AG04450 (cell line): Measurements from ENCODE around the gene EGR1. TPM values are rescaled to one million over a fixed set of nuclear protein-coding genes. Genes with fewer than 3 reads are reported as not detected.

Source experiments
- CTCF ChIA-PET: fragments of 300-600, 350-600 bp; formaldehyde crosslinking; extraction: SDS; loops from one replicate; lab custom pipeline; 2022; ENCODE audit warnings: antibody characterized with exemption, inconsistent platforms; lab: Charles Lee
- POLR2A ChIA-PET: fragments of 350-600 bp; formaldehyde crosslinking; extraction: SDS; loops from one replicate; lab custom pipeline; 2021; ENCODE audit warnings: antibody characterized with exemption, inconsistent platforms; lab: Yijun Ruan, JAX
- DNase-seq: peaks from one replicate; pipeline ENCODE4 v3.0.0-alpha.2; 2011; ENCODE audit warnings: low read depth, low spot score
- H3K27ac ChIP-seq: one replicate; pipeline ENCODE4 v1.5.1; 2012; ENCODE audit warnings: low read depth, low read length, control low read depth
- H3K27me3 ChIP-seq: one replicate; pipeline ENCODE4 v1.6.0; 2012; ENCODE audit warnings: low read length; ENCODE audit not compliant: control insufficient read depth, insufficient read depth
- H3K4me3 ChIP-seq: 2 replicates; pipeline ENCODE4 v1.5.1; 2011; ENCODE audit warnings: mild to moderate bottlenecking, low read depth, low read length, control low read depth
- H3K9me3 ChIP-seq: 2 replicates; pipeline ENCODE4 v1.5.1; 2012; ENCODE audit warnings: low read length; ENCODE audit not compliant: control insufficient read depth, insufficient read depth
- polyA plus RNA-seq: library from polyadenylated mRNA; depleted of rRNA; stranded (reverse); fragments of >200 nt; gene quantifications from 2 replicates; pipeline ENCODE4 v1.2.3, GENCODE V29; 2011
- TF ChIP-seq, protein P1 (sequence below): IDR thresholded peaks from 2 replicates; pipeline ENCODE4 v1.5.1; 2011; ENCODE audit warnings: low read depth, low read length, control low read depth, inconsistent platforms

Gene EGR1
- polyA plus RNA-seq, 1 experiment, result 17.0 TPM

DNA sequence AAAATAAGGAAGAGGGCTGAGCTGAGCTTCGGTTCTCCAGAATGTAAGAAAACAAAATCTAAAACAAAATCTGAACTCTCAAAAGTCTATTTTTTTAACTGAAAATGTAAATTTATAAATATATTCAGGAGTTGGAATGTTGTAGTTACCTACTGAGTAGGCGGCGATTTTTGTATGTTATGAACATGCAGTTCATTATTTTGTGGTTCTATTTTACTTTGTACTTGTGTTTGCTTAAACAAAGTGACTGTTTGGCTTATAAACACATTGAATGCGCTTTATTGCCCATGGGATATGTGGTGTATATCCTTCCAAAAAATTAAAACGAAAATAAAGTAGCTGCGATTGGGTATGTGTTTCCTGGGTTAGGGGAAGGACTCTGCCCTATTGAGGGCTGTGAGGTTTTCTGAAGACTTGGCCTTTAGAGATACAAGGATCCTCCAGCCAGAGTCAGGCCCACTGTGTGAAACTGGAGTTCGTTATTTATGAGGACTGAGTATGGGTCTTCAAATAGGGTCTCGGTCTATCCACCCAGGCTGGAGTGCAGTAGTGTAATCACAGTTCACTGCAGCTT is 3.8 kb downstream of the EGR1 start:
- Histone ChIP-seq H3K9me3 (peaks cover 8% of the 10 kb centered on the region; the same call in 1 of the 2 replicates), H3K27me3 (no peaks in the 10 kb centered on the region), H3K4me3 (0 out of 2 replicates have a peak overlapping the region, but pooled peaks have one; percentile 14), H3K27ac (no peak overlapping the region)
- peak; percentile 67 for DNase-seq
- ChIA-PET POLR2A (no interaction called here), CTCF (no interaction called here)
- TF ChIP-seq, protein P1, sequence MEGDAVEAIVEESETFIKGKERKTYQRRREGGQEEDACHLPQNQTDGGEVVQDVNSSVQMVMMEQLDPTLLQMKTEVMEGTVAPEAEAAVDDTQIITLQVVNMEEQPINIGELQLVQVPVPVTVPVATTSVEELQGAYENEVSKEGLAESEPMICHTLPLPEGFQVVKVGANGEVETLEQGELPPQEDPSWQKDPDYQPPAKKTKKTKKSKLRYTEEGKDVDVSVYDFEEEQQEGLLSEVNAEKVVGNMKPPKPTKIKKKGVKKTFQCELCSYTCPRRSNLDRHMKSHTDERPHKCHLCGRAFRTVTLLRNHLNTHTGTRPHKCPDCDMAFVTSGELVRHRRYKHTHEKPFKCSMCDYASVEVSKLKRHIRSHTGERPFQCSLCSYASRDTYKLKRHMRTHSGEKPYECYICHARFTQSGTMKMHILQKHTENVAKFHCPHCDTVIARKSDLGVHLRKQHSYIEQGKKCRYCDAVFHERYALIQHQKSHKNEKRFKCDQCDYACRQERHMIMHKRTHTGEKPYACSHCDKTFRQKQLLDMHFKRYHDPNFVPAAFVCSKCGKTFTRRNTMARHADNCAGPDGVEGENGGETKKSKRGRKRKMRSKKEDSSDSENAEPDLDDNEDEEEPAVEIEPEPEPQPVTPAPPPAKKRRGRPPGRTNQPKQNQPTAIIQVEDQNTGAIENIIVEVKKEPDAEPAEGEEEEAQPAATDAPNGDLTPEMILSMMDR, result no peak

DNA sequence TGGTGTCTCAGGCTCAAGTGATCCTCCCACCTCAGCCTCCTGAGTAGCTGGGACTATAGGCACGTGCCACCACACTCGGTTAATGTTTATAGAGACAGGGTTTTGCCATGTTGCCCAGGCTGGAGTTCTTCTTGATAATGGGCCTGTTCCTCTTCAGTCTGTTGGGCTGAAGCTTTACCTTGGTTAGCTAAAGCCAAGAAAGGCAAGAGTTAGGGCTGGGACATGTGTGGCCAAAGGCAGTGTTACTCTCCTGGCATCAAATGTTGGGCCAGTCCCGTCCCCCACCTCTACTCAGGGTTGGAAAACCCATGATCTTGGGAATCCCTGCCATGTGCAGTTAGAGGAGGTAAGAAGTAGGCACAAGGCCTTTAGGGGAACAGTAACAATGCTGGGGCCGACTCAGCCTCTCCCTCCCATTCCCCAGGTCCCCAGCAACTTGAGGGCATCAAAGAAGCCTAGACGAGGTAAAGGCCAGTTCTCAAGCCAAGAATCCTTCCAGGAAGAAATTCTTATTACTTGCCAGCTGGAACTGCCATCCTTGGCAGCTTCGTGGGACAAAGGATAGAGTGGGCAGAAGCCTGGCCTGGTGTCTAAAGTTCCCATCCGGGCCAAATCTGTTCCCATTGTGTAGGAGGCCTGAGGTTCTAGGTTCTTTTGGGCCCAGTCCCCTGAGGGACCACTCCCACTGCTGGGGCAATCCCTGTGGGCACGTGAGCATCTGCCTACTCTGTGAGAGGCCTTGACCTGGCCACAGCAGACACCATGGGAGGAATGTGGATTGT is 4.5 kb downstream of the EGR1 start:
- Histone ChIP-seq H3K27me3 (no peaks in the 10 kb centered on the region), H3K9me3 (peaks cover 8% of the 10 kb centered on the region; the same call in 1 of the 2 replicates), H3K27ac (no peak overlapping the region), H3K4me3 (no peak overlapping the region)
- POLR2A ChIA-PET, result interaction anchor here (0.9 kb wide), 1 partner anchor 23 kb away, joined by 6 read pairs; no protein-coding TSS in a partner anchor
- peak; percentile 78 for DNase-seq
- TF ChIP-seq, protein P1, result no peak
- CTCF ChIA-PET, result no interaction called here

DNA sequence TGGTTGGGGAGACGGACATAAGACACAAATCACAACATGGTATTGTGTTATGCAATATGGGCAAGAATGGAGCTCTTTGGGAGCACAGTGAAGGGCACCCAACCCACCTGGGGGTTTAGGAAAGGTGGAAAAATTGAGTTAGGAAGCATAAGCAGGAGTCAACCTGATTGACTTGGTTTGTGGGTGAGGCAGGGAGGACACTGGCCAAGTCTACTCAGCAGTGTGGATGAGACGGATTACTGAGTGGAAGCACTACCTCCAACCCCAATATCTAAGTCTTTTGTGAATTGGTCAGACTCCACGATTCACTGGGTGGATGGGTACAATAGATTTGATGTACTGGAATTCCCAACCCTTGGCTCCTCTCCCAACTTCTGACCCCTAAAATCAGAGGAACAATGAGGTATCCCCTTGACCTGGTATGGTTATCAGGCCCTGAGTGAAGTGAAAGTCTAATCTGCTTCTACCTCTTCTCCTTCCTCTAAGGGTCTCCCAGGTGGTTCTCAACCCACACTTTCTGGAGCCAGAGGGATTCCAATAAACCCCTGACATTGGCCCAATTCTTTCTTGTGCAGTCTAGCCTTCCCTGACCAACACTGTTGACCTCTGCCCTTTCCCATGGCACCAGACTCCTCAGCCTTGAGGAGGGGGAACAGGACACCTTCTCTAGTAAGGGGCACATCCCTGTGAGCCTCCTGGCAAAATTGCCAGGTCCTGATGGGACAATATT is 5.2 kb downstream of the EGR1 start:
- Histone ChIP-seq H3K9me3 (peaks cover 8% of the 10 kb centered on the region; the same call in 1 of the 2 replicates), H3K27me3 (no peaks in the 10 kb centered on the region), H3K27ac (no peak overlapping the region), H3K4me3 (no peak overlapping the region)
- TF ChIP-seq, protein P1, result no peak
- POLR2A ChIA-PET, result interaction anchor here (0.9 kb wide), 1 partner anchor 22 kb away, joined by 6 read pairs; no protein-coding TSS in a partner anchor
- CTCF ChIA-PET, result no interaction called here
- DNase-seq, result peak; percentile 73

DNA sequence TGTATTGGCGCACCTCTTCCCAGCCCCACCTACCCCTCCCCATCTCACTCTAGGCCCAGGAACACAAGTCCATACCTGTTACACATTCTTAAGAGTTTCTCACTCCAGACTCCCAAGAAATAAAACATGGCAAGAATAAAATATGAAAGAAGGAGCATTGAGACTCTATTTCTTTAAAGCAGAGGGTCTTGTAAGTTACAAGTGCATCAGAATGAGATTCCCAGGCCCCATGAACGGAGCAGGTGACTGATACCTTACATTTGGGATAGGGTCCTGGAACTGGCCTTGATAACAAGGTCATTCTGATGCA is 5.7 kb downstream of the EGR1 start:
- Histone ChIP-seq H3K27ac (no peak overlapping the region), H3K4me3 (no peak overlapping the region), H3K9me3 (peaks cover 8% of the 10 kb centered on the region; the same call in 1 of the 2 replicates), H3K27me3 (no peaks in the 10 kb centered on the region)
- no peak for DNase-seq
- ChIA-PET POLR2A (no interaction called here), CTCF (no interaction called here)
- TF ChIP-seq, protein P1, result no peak
